ENCODE data around the gene KCNK4. TPM values are rescaled to one million over a fixed set of nuclear protein-coding genes. Genes with fewer than 3 reads are reported as not detected.

The KCNK4 gene
- total and polyA plus RNA-seq, 2 of the 13 experiments (the other 11 are each of a cell fraction or from before 2014, with no cell fraction given), result not detected

GRCh38 chr11:64258356-64258755 is 32.7 kb upstream of the KCNK4 start:
- BruUV-seq (replicated peaks), result no TSS peak
- no peak for ATAC-seq
- POLR2A ChIA-PET, result interaction anchor here (2.6 kb wide), 1 partner anchor 11 kb away, joined by 10 read pairs; no protein-coding TSS in a partner anchor
- TF ChIP-seq ZNF136 (CRISPR knock-in tag; IDR thresholded peaks at IDR 0.05; ENCODE audit: low read depth) (no peak), NFKB2 (CRISPR knock-in tag; IDR thresholded peaks at IDR 0.05; ENCODE audit: borderline replicate concordance) (no peak), SMYD3 (CRISPR knock-in tag; IDR thresholded peaks at IDR 0.05) (no peak), HOMEZ (CRISPR knock-in tag; IDR thresholded peaks at IDR 0.05; ENCODE audit: low read depth) (no peak), ZBTB7A (CRISPR knock-in tag; IDR thresholded peaks at IDR 0.05) (no peak)
- Histone ChIP-seq H3K9ac (ENCODE audit: insufficient read depth, low read depth, low read length) (no peak overlapping the region), H3K4me2 (ENCODE audit: low read depth, low read length) (no peak overlapping the region), H4K20me1 (ENCODE audit: insufficient read depth, low read length) (no peaks in the 10 kb centered on the region), H3K9me3 (ENCODE audit: low read length) (no peaks in the 10 kb centered on the region), H3K79me2 (ENCODE audit: insufficient read depth, low read length) (no peaks in the 10 kb centered on the region), H3K36me3 (replicated peaks in 1 of 2; ENCODE audit: control insufficient read depth in 1 of 2, insufficient read depth in 2 of 2, low read length in 2 of 2) (peaks cover 14 to 42% of the 10 kb centered on the region in 2 experiments; a peak in 4 of 5 replicates), H3K4me3 (replicated peaks in 1 of 3; ENCODE audit: insufficient read depth in 1 of 3, low read depth in 2 of 3, low read length in 3 of 3) (no peak overlapping the region), H3K27ac (ENCODE audit: extremely low read length, insufficient read depth, low read length) (no peak overlapping the region), H3K4me1 (ENCODE audit: insufficient read depth, low read length) (no peaks in the 10 kb centered on the region), H2AFZ (ENCODE audit: low read length) (no peak overlapping the region), H3K27me3 (ENCODE audit: control insufficient read depth in 1 of 2, insufficient read depth in 2 of 2, low read length in 2 of 2) (no peaks in the 10 kb centered on the region)
- DNase-seq (ENCODE audit: low spot score), result no peak
- CTCF ChIA-PET (ENCODE audit: low intra/inter-chr PET ratio, low total read pairs), result no interaction called here
- intact Hi-C loops (cut with micrococcal nuclease; ENCODE audit: unreplicated experiment), result no loop called here
- in situ Hi-C loops (cut with HindIII; ENCODE audit: extremely low pct_ligation_motif_present, low pct_unique_long_range_greater_than_20kb), result no loop called here
- 57% methylated on average over 1 of the region's 24 CpGs for WGBS (ENCODE audit: low lambda C conversion rate)
- FAIRE-seq, result no peak

- intact Hi-C loops (cut with micrococcal nuclease; ENCODE audit: unreplicated experiment), result no loop called here
- H3K4me3 ChIP-seq (replicated peaks in 1 of 3; ENCODE audit: insufficient read depth in 1 of 3, low read depth in 2 of 3, low read length in 3 of 3), result no peak overlapping the region
- no peaks in the 10 kb centered on the region for H4K20me1 ChIP-seq (ENCODE audit: insufficient read depth, low read length)
- H3K9me3 ChIP-seq (ENCODE audit: low read length), result no peaks in the 10 kb centered on the region
- DNase-seq (ENCODE audit: low spot score), result no peak
- POLR2A ChIA-PET, result interaction anchor here (2.6 kb wide), 1 partner anchor 10 kb away, joined by 10 read pairs; no protein-coding TSS in a partner anchor
- CTCF ChIA-PET (ENCODE audit: low intra/inter-chr PET ratio, low total read pairs), result no interaction called here
- no peak overlapping the region for H2AFZ ChIP-seq (ENCODE audit: low read length)
- H3K4me1 ChIP-seq (ENCODE audit: insufficient read depth, low read length), result no peaks in the 10 kb centered on the region
- WGBS (ENCODE audit: low lambda C conversion rate), result 95% methylated on average over 17 of the region's 32 CpGs
- no peak overlapping the region for H3K4me2 ChIP-seq (ENCODE audit: low read depth, low read length)
- H3K9ac ChIP-seq (ENCODE audit: insufficient read depth, low read depth, low read length), result no peak overlapping the region
- H3K79me2 ChIP-seq (ENCODE audit: insufficient read depth, low read length), result no peaks in the 10 kb centered on the region
- ATAC-seq, result no peak
- in situ Hi-C loops (cut with HindIII; ENCODE audit: extremely low pct_ligation_motif_present, low pct_unique_long_range_greater_than_20kb), result no loop called here
- H3K27me3 ChIP-seq (ENCODE audit: control insufficient read depth in 1 of 2, insufficient read depth in 2 of 2, low read length in 2 of 2), result no peaks in the 10 kb centered on the region
- FAIRE-seq, result no peak
- TF ChIP-seq ZNF746 (CRISPR knock-in tag; IDR thresholded peaks at IDR 0.05) (no peak), AFF4 (CRISPR knock-in tag; IDR thresholded peaks at IDR 0.05) (no peak), ZNF224 (CRISPR knock-in tag; IDR thresholded peaks at IDR 0.05) (no peak)
- no peak overlapping the region for H3K27ac ChIP-seq (ENCODE audit: extremely low read length, insufficient read depth, low read length)
- no TSS peak for BruUV-seq (replicated peaks)
- H3K36me3 ChIP-seq (replicated peaks in 1 of 2; ENCODE audit: control insufficient read depth in 1 of 2, insufficient read depth in 2 of 2, low read length in 2 of 2), result peaks cover 14 to 45% of the 10 kb centered on the region in 2 experiments; a peak in 4 of 5 replicates
These were observed 32.1 kb upstream of the KCNK4 start for GRCh38 chr11:64258946-64259532.

All from HepG2 (cell line).